ENCODE measurements around the gene SLC16A13.

SLC16A13 gene

GRCh38 chr17:7077911-7078546 lies 42.2 kb downstream of the SLC16A13 start:
- POLR2A ChIA-PET = no interaction called here
- no peak overlapping the region for H3K4me3 ChIP-seq (ENCODE audit: low read depth, low read length)
- DNase-seq (ENCODE audit: low read depth, low spot score) = no peak
- TF ChIP-seq, protein P1, sequence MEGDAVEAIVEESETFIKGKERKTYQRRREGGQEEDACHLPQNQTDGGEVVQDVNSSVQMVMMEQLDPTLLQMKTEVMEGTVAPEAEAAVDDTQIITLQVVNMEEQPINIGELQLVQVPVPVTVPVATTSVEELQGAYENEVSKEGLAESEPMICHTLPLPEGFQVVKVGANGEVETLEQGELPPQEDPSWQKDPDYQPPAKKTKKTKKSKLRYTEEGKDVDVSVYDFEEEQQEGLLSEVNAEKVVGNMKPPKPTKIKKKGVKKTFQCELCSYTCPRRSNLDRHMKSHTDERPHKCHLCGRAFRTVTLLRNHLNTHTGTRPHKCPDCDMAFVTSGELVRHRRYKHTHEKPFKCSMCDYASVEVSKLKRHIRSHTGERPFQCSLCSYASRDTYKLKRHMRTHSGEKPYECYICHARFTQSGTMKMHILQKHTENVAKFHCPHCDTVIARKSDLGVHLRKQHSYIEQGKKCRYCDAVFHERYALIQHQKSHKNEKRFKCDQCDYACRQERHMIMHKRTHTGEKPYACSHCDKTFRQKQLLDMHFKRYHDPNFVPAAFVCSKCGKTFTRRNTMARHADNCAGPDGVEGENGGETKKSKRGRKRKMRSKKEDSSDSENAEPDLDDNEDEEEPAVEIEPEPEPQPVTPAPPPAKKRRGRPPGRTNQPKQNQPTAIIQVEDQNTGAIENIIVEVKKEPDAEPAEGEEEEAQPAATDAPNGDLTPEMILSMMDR (IDR thresholded peaks at IDR 0.05; ENCODE audit: insufficient read depth, low read length, missing control alignments) = no peak
- CTCF ChIA-PET = interaction anchor here (1.1 kb wide), 1 partner anchor 9 kb away, joined by 4 read pairs; no protein-coding TSS in a partner anchor

- TF ChIP-seq, protein P1 (IDR thresholded peaks at IDR 0.05; ENCODE audit: insufficient read depth, low read length, missing control alignments) = no peak
- POLR2A ChIA-PET = no interaction called here
Observed at GRCh38 chr17:7078711-7079110, 42.9 kb downstream of the SLC16A13 start.

GRCh38 chr17:7079581-7080455 lies 44.0 kb downstream of the SLC16A13 start, which contains the start of gene CLEC10A:
Gene CLEC10A (minus strand): TSS chr17:7080251. CDS start chr17:7078812, 1,439 bp downstream.
- TF ChIP-seq, protein P1 (IDR thresholded peaks at IDR 0.05; ENCODE audit: insufficient read depth, low read length, missing control alignments) = no peak
- DNase-seq (ENCODE audit: low read depth, low spot score) = no peak
- POLR2A ChIA-PET = no interaction called here
- CTCF ChIA-PET = interaction anchor here (1.0 to 1.2 kb wide), 3 partner anchors 27 to 57 kb away, joined by 3 to 4 read pairs (median 3); no protein-coding TSS in a partner anchor
- no peak within 1 kb of the TSS for H3K4me3 ChIP-seq (ENCODE audit: low read depth, low read length)

More at GRCh38 chr17:7078711-7079110, 42.9 kb downstream of the SLC16A13 start:
- CTCF ChIA-PET = interaction anchor here (1.1 to 1.2 kb wide), 2 partner anchors 8 to 58 kb away, joined by 3 to 4 read pairs; no protein-coding TSS in a partner anchor
- H3K4me3 ChIP-seq (ENCODE audit: low read depth, low read length) = no peak overlapping the region
- DNase-seq (ENCODE audit: low read depth, low spot score) = no peak

DNA sequence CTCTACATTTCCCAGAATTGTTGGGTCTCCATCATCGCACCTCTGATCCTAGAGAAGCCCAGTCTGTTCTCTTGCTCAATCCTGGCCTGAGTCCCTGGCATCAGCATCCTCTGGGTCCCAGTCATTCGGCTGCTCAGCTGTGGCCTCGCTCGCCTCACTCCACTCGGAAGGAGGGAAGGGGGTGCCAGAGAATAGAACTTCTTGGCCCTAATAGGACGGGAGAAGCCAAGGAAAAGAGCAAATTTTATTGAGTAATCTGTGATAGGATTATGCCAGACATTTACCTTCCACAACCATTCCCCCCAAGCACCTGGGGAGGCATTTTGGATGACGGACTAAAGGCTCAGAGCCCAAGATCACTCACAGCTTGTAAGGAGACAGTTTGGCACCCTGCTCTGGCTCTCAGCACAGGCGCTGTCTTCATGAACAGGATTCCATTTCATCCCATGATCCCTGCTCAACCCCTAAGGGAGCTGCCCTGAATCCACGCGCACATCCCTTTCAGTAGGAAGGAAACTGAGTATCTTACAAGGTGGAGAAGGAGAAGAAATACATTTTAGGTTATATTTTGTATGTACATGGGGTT lies 44.7 kb downstream of the SLC16A13 start:
- H3K4me3 ChIP-seq (ENCODE audit: low read depth, low read length) = no peak overlapping the region
- ChIA-PET CTCF (interaction anchor here (1.0 to 1.1 kb wide), 3 partner anchors 28 to 55 kb away, joined by 3 to 4 read pairs (median 4); no protein-coding TSS in a partner anchor), POLR2A (no interaction called here)
- TF ChIP-seq, protein P1 (IDR thresholded peaks at IDR 0.05; ENCODE audit: insufficient read depth, low read length, missing control alignments) = no peak
- no peak for DNase-seq (ENCODE audit: low read depth, low spot score)

GRCh38 chr17:7081341-7082062 lies 45.7 kb downstream of the SLC16A13 start:
- H3K4me3 ChIP-seq (ENCODE audit: low read depth, low read length) = no peak overlapping the region
- DNase-seq (ENCODE audit: low read depth, low spot score) = no peak
- ChIA-PET CTCF (interaction anchor here (0.6 to 1.2 kb wide), 4 partner anchors 11 to 118 kb away, joined by 3 to 4 read pairs (median 4); no protein-coding TSS in a partner anchor), POLR2A (no interaction called here)
- TF ChIP-seq, protein P1 (IDR thresholded peaks at IDR 0.05; ENCODE audit: insufficient read depth, low read length, missing control alignments) = no peak

All from AG04449 (cell line).